A549 (cell line): ENCODE results near the gene RING1. TPM values are rescaled to one million over a fixed set of nuclear protein-coding genes. Genes with fewer than 3 reads are reported as not detected.
A peak's percentile ranks its signal among the peaks of the same experiment; 100 is the strongest.

Experiments used
- ATAC-seq, 2 experiments: fragments of 200-7000 bp in 1 of 2; fragments of >200 bp in 1 of 2; cut with Nextera tagmentation in 1 of 2; cut with Tn5 transposase in 1 of 2; 3 replicates each; pipeline versions ENCODE4 v1.8.0 to v1.9.1; 2018 to 2020; ENCODE audit warnings: mild to moderate bottlenecking in 1 of 2, moderate library complexity in 1 of 2
- CTCF ChIA-PET: fragments of 300-600 bp; sonication (Branson Sonifier 250); formaldehyde crosslinking; extraction: SDS; loops from one replicate; lab custom pipeline; 2021; ENCODE audit warnings: antibody characterized with exemption, inconsistent platforms; lab: Yijun Ruan, JAX
- POLR2A ChIA-PET: fragments of 350-600 bp; formaldehyde crosslinking; extraction: SDS; loops from one replicate; lab custom pipeline; 2021; ENCODE audit warnings: antibody characterized with exemption, inconsistent platforms; lab: Yijun Ruan, JAX
- DNase-seq, 2 experiments: peaks; one replicate each; pipeline versions ENCODE4 v3.0.0 to v3.0.0-alpha.2; 2011 to 2016; ENCODE audit warnings: low read depth in 1 of 2, low spot score in 1 of 2
- FAIRE-seq: peaks from 2 replicates; lab custom pipeline; 2011; peaks lifted over from hg19 to GRCh38; lab: Jason Lieb, UNC
- H3K27ac ChIP-seq, 2 experiments: fragments of >200 bp; sonication (Bioruptor Twin); formaldehyde crosslinking; 3 replicates each; pipeline ENCODE4 v1.5.1; 2016 to 2017
- H3K4me1 ChIP-seq: fragments of >200 bp; sonication (Bioruptor Twin); formaldehyde crosslinking; 3 replicates; pipeline ENCODE4 v1.6.1; 2016
- H3K4me2 ChIP-seq: fragments of >200 bp; sonication (Bioruptor Twin); formaldehyde crosslinking; 3 replicates; pipeline ENCODE4 v1.6.1; 2016
- H3K4me3 ChIP-seq: fragments of >200 bp; sonication (Bioruptor Twin); formaldehyde crosslinking; 3 replicates; pipeline ENCODE4 v1.5.1; 2016
- H3K9me3 ChIP-seq: fragments of >200 bp; sonication (Bioruptor Twin); formaldehyde crosslinking; 3 replicates; pipeline ENCODE4 v1.6.1; 2016
- CBX8 ChIP-seq: fragments of 200-600 bp; sonication (generic); IDR thresholded peaks from 2 replicates; pipeline ENCODE4 v1.6.1; 2016
- CHD2 ChIP-seq: fragments of 150-350 bp; IDR thresholded peaks from 2 replicates; pipeline ENCODE4 v1.6.1; 2014; ENCODE audit warnings: low read length; ENCODE audit not compliant: partially characterized antibody
- EHMT2 ChIP-seq: fragments of 200-600 bp; sonication (generic); IDR thresholded peaks from 2 replicates; pipeline ENCODE4 v1.6.1; 2016; ENCODE audit warnings: antibody characterized with exemption, low read depth, mild to moderate bottlenecking, moderate library complexity
- EP300 ChIP-seq, 2 experiments: fragments of >200 bp; sonication (Bioruptor Twin); formaldehyde crosslinking; IDR thresholded peaks; 2 replicates in 1 of 2; 3 replicates in 1 of 2; pipeline ENCODE4 v1.6.1; 2016 to 2017
- HDAC2 ChIP-seq: fragments of 200-600 bp; sonication (generic); IDR thresholded peaks from 2 replicates; pipeline ENCODE4 v1.6.1; 2016
- JUN ChIP-seq, 2 experiments: fragments of >200 bp; sonication (Bioruptor Twin); formaldehyde crosslinking; IDR thresholded peaks; 2 replicates in 1 of 2; 3 replicates in 1 of 2; pipeline ENCODE4 v1.6.1; 2016 to 2017
- KDM1A ChIP-seq: fragments of 200-600 bp; sonication (generic); IDR thresholded peaks from 2 replicates; pipeline ENCODE4 v1.6.1; 2016; ENCODE audit warnings: low read depth, mild to moderate bottlenecking
- MAFK ChIP-seq: fragments of 450-650 bp; IDR thresholded peaks from 2 replicates; pipeline ENCODE4 v1.6.1; 2014; ENCODE audit not compliant: partially characterized antibody
- MAZ ChIP-seq: fragments of 150-350 bp; IDR thresholded peaks from 2 replicates; pipeline ENCODE4 v1.6.1; 2014; ENCODE audit warnings: antibody characterized with exemption, low read depth, low read length, borderline replicate concordance
- MYC ChIP-seq: IDR thresholded peaks from 2 replicates; pipeline ENCODE4 v1.6.1; 2012; ENCODE audit warnings: mild to moderate bottlenecking, inconsistent platforms, low read length, improper control_type of control experiment, borderline replicate concordance
- NPAS2 ChIP-seq: fragments of 250-450 bp; sonication (Bioruptor Pico); IDR thresholded peaks from 2 replicates; pipeline ENCODE4 v1.8.0; 2022; ENCODE audit warnings: mild to moderate bottlenecking, moderate library complexity, borderline replicate concordance
- NR3C1 ChIP-seq: fragments of >200 bp; sonication (Bioruptor Twin); formaldehyde crosslinking; IDR thresholded peaks from 3 replicates; pipeline ENCODE4 v1.6.1; 2017
- POLR2A ChIP-seq: IDR thresholded peaks from 2 replicates; pipeline ENCODE4 v1.6.1; 2012; ENCODE audit warnings: mild to moderate bottlenecking, low read length
- RAD21 ChIP-seq, 2 experiments: fragments of >200 bp in 1 of 2; sonication (Bioruptor Twin) in 1 of 2; formaldehyde crosslinking in 1 of 2; IDR thresholded peaks in 1 of 2; conservative IDR thresholded peaks in 1 of 2; 2 replicates in 1 of 2; 3 replicates in 1 of 2; pipeline ENCODE4 v1.6.1; 2012 to 2018; ENCODE audit warnings: inconsistent platforms in 1 of 2
- TFCP2L1 ChIP-seq: fragments of 250-450 bp; sonication (Bioruptor Pico); IDR thresholded peaks from 2 replicates; pipeline ENCODE4 v1.5.0; 2021; ENCODE audit warnings: mild to moderate bottlenecking
- WGBS: methylation state at CpG from one replicate; pipeline ENCODE4 v1.1.6; 2017; ENCODE audit errors: missing lambda C conversion rate; 5-methylcytosine and 5-hydroxymethylcytosine counted together
- polyA plus RNA-seq, 4 experiments: library from polyadenylated mRNA; depleted of rRNA in 3 of 4; stranded (reverse); fragments of >200 nt; fragmentation: RNase III in 1 of 4; extraction: RNeasy Plus Mini Kit Qiagen cat#74134 plus additional on column Dnase treatment in 1 of 4; gene quantifications; 2 replicates in 3 of 4; 3 replicates in 1 of 4; pipeline ENCODE4 v1.2.3, GENCODE V29; 2011 to 2017
- TF ChIP-seq, protein P1 (sequence below): fragments of 200-600 bp; sonication (generic); IDR thresholded peaks from 2 replicates; pipeline ENCODE4 v1.6.1; 2016; ENCODE audit warnings: antibody characterized with exemption, mild to moderate bottlenecking, moderate library complexity
- TF ChIP-seq, protein P2 (sequence below): fragments of >200 bp; sonication (Bioruptor Twin); formaldehyde crosslinking; IDR thresholded peaks from 2 replicates; pipeline ENCODE4 v1.6.1; 2016
- TF ChIP-seq, protein P3 (sequence below): fragments of 150-350 bp; IDR thresholded peaks from 2 replicates; pipeline ENCODE4 v1.6.1; 2014; ENCODE audit warnings: low read depth, mild to moderate bottlenecking, low read length
- TF ChIP-seq, protein P4 (sequence below): fragments of >200 bp; sonication (Bioruptor Twin); formaldehyde crosslinking; IDR thresholded peaks from 3 replicates; pipeline ENCODE4 v1.6.1; 2016

Gene RING1
- polyA plus RNA-seq, 2 of the 4 experiments (the other 2 are of a cell fraction): 12.7 to 35.0 TPM

DNA sequence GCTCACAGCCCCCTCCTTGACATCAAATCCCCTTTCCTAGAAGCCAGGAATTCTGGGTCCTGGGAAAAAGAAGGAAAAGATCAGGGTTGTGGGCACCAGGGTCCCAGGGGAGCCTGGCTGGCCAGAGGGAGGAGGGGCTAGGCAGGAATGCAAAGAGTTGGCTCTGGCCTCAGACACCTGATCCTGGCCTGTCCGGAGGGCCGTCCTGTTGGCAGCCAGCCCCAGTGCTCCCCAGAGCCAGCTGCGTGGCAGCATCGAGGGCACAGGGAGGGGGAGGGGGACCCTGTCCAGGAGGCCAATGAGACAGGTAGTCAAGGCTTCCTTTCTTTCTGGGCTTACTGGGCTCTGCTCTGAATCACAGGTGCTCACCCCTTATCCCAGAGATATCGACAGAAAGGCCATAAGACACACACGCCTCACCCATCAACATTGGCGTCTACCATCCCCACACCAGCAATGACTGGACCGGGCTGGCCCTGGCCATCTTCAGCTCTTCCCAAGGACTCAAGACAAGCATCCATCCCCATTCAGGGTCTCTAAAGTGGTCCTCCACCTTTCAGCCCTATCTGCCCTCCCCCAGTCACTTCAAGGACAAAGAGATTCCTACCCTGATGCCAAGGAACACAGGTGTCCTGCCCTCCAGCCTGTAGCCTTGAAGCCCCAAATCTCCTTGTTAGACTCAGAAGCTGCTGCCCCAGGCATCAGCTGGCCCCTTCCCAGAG lies 16.8 kb upstream of the RING1 start:
- H3K9me3 ChIP-seq: no peaks in the 10 kb centered on the region
- no peak overlapping the region for H3K27ac ChIP-seq
- DNase-seq (no peak), ATAC-seq (peak in 1 of 2 experiments; percentile 36; a peak in 4 of 6 replicates), FAIRE-seq (no peak)
- CTCF ChIA-PET: interaction anchor here (1.0 kb wide), 1 partner anchor 19 kb away, joined by 4 read pairs; no protein-coding TSS in a partner anchor
- 64% methylated on average over 7 of the region's 8 CpGs for WGBS
- TF ChIP-seq EHMT2: no peak
- no peak for TF ChIP-seq NR3C1
- TF ChIP-seq, protein P1, sequence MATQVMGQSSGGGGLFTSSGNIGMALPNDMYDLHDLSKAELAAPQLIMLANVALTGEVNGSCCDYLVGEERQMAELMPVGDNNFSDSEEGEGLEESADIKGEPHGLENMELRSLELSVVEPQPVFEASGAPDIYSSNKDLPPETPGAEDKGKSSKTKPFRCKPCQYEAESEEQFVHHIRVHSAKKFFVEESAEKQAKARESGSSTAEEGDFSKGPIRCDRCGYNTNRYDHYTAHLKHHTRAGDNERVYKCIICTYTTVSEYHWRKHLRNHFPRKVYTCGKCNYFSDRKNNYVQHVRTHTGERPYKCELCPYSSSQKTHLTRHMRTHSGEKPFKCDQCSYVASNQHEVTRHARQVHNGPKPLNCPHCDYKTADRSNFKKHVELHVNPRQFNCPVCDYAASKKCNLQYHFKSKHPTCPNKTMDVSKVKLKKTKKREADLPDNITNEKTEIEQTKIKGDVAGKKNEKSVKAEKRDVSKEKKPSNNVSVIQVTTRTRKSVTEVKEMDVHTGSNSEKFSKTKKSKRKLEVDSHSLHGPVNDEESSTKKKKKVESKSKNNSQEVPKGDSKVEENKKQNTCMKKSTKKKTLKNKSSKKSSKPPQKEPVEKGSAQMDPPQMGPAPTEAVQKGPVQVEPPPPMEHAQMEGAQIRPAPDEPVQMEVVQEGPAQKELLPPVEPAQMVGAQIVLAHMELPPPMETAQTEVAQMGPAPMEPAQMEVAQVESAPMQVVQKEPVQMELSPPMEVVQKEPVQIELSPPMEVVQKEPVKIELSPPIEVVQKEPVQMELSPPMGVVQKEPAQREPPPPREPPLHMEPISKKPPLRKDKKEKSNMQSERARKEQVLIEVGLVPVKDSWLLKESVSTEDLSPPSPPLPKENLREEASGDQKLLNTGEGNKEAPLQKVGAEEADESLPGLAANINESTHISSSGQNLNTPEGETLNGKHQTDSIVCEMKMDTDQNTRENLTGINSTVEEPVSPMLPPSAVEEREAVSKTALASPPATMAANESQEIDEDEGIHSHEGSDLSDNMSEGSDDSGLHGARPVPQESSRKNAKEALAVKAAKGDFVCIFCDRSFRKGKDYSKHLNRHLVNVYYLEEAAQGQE: no peak
- TF ChIP-seq JUN (IDR thresholded peaks at IDR 0.05): no peak
- TF ChIP-seq MYC: no peak
- TF ChIP-seq, protein P2, sequence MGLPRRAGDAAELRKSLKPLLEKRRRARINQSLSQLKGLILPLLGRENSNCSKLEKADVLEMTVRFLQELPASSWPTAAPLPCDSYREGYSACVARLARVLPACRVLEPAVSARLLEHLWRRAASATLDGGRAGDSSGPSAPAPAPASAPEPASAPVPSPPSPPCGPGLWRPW: no peak
- no peak for TF ChIP-seq TFCP2L1 (CRISPR knock-in tag)
- TF ChIP-seq HDAC2: no peak
- no peak for TF ChIP-seq KDM1A
- TF ChIP-seq EP300 (IDR thresholded peaks at IDR 0.05): no peak
- TF ChIP-seq CBX8: no peak
- TF ChIP-seq, protein P3, sequence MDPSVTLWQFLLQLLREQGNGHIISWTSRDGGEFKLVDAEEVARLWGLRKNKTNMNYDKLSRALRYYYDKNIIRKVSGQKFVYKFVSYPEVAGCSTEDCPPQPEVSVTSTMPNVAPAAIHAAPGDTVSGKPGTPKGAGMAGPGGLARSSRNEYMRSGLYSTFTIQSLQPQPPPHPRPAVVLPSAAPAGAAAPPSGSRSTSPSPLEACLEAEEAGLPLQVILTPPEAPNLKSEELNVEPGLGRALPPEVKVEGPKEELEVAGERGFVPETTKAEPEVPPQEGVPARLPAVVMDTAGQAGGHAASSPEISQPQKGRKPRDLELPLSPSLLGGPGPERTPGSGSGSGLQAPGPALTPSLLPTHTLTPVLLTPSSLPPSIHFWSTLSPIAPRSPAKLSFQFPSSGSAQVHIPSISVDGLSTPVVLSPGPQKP: no peak
- TF ChIP-seq MAFK: no peak
- no peak for TF ChIP-seq MAZ
- no peak for TF ChIP-seq POLR2A
- TF ChIP-seq CHD2: no peak
- TF ChIP-seq RAD21 (conservative IDR thresholded peaks at IDR 0.05 in 1 of 2, IDR thresholded peaks at IDR 0.05 in 1 of 2): no peak
- TF ChIP-seq NPAS2 (CRISPR knock-in tag): no peak
- no peaks in the 10 kb centered on the region for H3K4me1 ChIP-seq
- POLR2A ChIA-PET: no interaction called here
- H3K4me3 ChIP-seq: no peak overlapping the region
- H3K4me2 ChIP-seq: no peak overlapping the region

DNA sequence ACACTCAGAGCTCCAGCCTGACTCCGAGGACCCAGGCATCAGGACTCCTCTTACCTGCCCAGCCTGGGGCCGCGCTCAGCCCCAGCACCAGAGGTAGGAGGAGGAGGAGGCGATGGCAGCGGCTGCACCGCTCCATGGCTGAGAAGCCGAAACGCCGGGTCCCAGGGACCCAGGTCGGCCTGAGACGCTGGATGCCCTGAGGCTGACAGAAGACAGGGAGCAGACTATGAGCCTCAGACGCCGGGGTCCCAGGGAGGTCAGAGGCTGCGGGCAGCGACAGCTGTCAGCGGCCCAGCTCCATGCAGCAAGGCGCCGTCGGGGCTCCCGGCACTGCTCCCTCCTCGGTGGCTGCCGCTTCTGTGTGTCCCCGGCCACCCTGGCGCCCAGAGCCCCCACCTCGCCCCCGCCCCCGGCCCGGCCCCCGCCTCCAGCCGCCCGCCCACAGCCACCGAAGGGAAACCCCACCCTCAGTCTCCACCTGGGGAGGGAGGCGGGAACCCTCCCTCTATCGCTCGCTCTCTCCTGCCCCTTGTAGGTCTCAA lies 16.1 kb upstream of the RING1 start, which contains the start of gene COL11A2:
Gene COL11A2, minus strand, starts transcription at position 363 of the 542 bp plus-strand sequence. Its CDS starts 227 bp downstream, at position 136.
- Histone ChIP-seq H3K27ac (no peak within 1 kb of the TSS), H3K4me1 (no peaks in the 10 kb centered on the region), H3K4me3 (no peak within 1 kb of the TSS), H3K4me2 (no peak within 1 kb of the TSS), H3K9me3 (no peaks in the 10 kb centered on the region)
- DNase-seq (no peak), FAIRE-seq (no peak), ATAC-seq (peak in 1 of 2 experiments; percentile 23; a peak in 2 of 6 replicates)
- POLR2A ChIA-PET: no interaction called here
- TF ChIP-seq, protein P4, sequence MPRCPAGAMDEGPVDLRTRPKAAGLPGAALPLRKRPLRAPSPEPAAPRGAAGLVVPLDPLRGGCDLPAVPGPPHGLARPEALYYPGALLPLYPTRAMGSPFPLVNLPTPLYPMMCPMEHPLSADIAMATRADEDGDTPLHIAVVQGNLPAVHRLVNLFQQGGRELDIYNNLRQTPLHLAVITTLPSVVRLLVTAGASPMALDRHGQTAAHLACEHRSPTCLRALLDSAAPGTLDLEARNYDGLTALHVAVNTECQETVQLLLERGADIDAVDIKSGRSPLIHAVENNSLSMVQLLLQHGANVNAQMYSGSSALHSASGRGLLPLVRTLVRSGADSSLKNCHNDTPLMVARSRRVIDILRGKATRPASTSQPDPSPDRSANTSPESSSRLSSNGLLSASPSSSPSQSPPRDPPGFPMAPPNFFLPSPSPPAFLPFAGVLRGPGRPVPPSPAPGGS: no peak
- no peak for TF ChIP-seq EP300 (IDR thresholded peaks at IDR 0.05)
- WGBS: 89% methylated on average over 14 of the region's 35 CpGs
- CTCF ChIA-PET: interaction anchor here (1.0 kb wide), 1 partner anchor 20 kb away, joined by 4 read pairs; no protein-coding TSS in a partner anchor
